Activated naive CD4-positive, alpha-beta T cell treated with anti-CD3 and anti-CD28 coated beads, Interleukin-2, amount 10 ng/mL, durations not matched to agents 7 days and 5 days (primary cell): ENCODE results near the gene GXYLT2.

Source experiments
- CTCF ChIA-PET: fragments of 350-600 bp; sonication (Branson Sonifier 250); formaldehyde crosslinking; loops from one replicate; lab custom pipeline; 2021; ENCODE audit warnings: antibody characterized with exemption; lab: Charles Lee
- DNase-seq: peaks from one replicate; pipeline ENCODE4 v3.0.0-alpha.2; 2020
- H3K27ac Mint-ChIP-seq: one replicate; pipeline ENCODE4 v1.8.0; 2021; ENCODE audit warnings: mild to moderate bottlenecking, moderate library complexity, mixed read lengths
- H3K27me3 Mint-ChIP-seq: one replicate; pipeline ENCODE4 v1.8.0; 2021; ENCODE audit warnings: mild to moderate bottlenecking, mixed read lengths
- H3K36me3 Mint-ChIP-seq: one replicate; pipeline ENCODE4 v1.8.0; 2021; ENCODE audit warnings: mixed read lengths
- H3K4me1 Mint-ChIP-seq: one replicate; pipeline ENCODE4 v1.8.0; 2021; ENCODE audit warnings: mixed read lengths
- H3K4me3 Mint-ChIP-seq: one replicate; pipeline ENCODE4 v1.8.0; 2021; ENCODE audit warnings: mild to moderate bottlenecking, moderate library complexity, mixed read lengths
- H3K9me3 Mint-ChIP-seq: one replicate; pipeline ENCODE4 v1.8.0; 2021; ENCODE audit warnings: mixed read lengths

Gene GXYLT2

DNA sequence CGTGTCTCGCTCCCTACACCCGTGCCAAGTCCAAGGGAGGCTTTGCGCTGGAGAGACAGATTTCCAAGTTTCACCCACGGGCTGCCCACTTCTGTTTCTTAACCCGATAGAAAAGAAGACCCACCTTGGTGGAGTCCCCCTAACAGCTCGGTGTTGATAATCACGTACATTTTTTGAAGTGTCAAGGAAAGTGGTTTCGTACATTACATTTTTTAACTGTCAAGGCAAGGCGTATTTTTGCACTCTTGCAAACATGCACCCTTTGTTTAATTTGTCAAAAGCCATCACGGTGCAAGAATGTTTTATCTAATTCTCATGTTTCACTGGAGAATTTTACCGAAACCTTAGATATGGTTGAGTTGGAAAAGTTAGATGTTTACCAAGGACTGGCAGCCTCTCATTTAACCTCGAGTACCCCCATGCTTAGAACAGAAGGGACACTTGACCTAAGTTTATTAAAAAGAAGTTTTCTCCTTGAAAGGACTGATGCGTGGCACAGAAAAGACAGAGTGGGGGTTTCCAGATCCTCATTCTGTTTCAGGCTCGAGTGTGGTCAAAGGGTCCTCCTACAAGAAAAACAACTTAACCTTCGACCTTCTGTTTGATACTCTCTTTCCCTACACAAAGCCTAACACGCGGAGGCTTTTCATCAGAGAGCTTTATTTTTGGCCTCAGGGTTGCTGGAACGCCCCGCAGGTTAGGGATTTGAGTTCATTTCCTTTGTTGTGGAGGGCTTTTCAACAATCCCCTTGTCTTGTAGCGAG is 882 bp downstream of the GXYLT2 start:
- Mint-ChIP-seq H3K4me3 (peak overlapping the region; percentile 17), H3K9me3 (no peaks in the 10 kb centered on the region), H3K27me3 (peaks cover 78% of the 10 kb centered on the region), H3K4me1 (peaks cover 10% of the 10 kb centered on the region), H3K27ac (no peak overlapping the region), H3K36me3 (no peaks in the 10 kb centered on the region)
- DNase-seq = peak; percentile 22
- CTCF ChIA-PET = interaction anchor here (1.3 kb wide), 1 partner anchor 38 kb away, joined by 7 read pairs; no protein-coding TSS in a partner anchor

DNA sequence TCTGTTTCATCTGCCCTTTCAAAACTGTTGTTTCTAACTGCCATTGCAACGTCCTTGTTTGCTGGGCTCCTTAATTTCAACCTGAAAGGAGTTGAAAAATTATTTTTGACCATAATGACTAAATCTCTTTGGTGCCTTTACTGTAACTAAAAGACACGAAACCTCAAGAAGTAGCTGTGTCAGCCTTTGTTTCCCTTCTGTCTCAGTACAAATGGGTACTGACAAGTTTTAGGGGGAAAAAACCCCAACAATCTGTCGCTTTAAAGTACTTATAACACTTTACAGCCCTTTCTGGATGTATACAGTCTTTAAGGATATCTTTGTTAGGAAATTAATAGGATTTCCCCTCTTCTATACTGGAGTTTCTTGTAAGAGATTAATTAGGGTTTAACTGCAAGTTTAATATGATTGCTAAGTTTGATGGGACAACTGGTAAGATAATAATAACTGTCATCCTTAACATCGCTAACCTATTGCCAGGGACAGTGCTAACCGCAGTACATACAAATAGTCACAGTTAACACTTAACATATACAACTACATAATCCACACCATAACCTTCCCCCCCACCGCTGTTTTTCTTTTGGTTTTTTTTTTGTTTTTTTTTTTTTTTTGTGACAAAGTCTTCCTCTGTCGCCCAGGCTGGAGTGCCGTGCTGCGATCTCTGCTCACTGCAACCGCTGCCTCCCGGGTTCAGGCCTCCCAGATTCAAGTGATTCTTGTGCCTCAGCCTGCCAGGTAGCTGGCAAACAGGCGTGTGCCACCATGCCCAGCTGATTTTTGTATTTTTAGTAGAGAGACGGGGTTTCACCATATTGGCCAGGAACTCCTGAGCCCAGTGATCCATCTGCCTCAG is 1.7 kb downstream of the GXYLT2 start:
- DNase-seq = no peak

GRCh38 chr3:72890166-72890925 is 2.5 kb downstream of the GXYLT2 start:
- no peak for DNase-seq
- Mint-ChIP-seq H3K27ac (no peak overlapping the region), H3K36me3 (no peaks in the 10 kb centered on the region), H3K27me3 (peaks cover 83% of the 10 kb centered on the region), H3K4me3 (no peak overlapping the region), H3K9me3 (no peaks in the 10 kb centered on the region), H3K4me1 (peaks cover 10% of the 10 kb centered on the region)
- CTCF ChIA-PET = interaction anchor here (1.6 kb wide), 1 partner anchor 39 kb away, joined by 4 read pairs; no protein-coding TSS in a partner anchor

More for the DNA sequence above, 1.7 kb downstream of the GXYLT2 start:
- Mint-ChIP-seq H3K36me3 (no peaks in the 10 kb centered on the region), H3K4me1 (peaks cover 10% of the 10 kb centered on the region), H3K27me3 (peaks cover 80% of the 10 kb centered on the region), H3K27ac (no peak overlapping the region), H3K4me3 (no peak overlapping the region), H3K9me3 (no peaks in the 10 kb centered on the region)
- CTCF ChIA-PET = no interaction called here

DNA sequence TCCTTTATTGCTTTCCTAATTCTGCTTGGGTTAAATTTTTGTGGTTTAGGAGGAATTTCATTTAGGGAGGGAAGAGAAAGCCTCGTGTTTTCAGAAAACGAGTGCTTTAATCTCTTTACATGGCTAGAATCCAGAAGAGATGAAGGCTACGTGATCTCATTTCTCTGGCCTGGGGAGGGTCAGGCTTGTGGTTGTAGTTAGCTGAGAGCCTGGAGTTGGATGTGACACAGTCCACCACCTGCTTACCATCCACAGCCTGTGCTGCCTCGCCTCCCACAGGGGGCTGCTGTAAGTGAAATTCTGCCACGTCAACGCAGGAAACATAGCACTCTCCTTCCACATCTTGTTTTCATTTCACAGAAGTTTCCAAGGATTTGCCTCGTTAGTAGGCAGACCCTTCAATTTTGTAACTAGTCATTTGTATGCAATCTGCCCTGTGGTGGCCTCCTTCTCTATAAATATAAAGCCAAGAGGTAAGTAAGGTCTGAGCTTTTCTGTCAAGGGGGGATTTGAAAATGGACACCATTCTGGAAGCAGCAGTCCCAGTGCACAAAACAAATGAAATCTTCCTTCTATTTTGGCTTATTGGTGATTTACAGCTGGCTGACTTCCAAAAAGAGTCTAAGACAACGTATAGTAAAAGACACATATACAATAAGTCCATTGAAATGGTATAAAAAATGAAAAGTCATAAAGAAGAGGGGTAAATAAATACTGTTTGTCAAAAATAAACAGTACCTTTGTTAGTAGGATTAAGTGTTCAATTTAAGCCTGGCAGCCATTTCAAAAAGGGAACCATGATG is 3.4 kb downstream of the GXYLT2 start:
- H3K27ac Mint-ChIP-seq = no peak overlapping the region
- H3K36me3 Mint-ChIP-seq = no peaks in the 10 kb centered on the region
- H3K4me1 Mint-ChIP-seq = peaks cover 10% of the 10 kb centered on the region
- peaks cover 74% of the 10 kb centered on the region for H3K27me3 Mint-ChIP-seq
- DNase-seq = no peak
- CTCF ChIA-PET = interaction anchor here (1.6 kb wide), 1 partner anchor 40 kb away, joined by 4 read pairs; no protein-coding TSS in a partner anchor
- H3K4me3 Mint-ChIP-seq = no peak overlapping the region
- no peaks in the 10 kb centered on the region for H3K9me3 Mint-ChIP-seq

- CTCF ChIA-PET = interaction anchor here (1.0 to 1.6 kb wide), 2 partner anchors 41 to 167 kb away, joined by 3 to 4 read pairs; no protein-coding TSS in a partner anchor
- H3K27ac Mint-ChIP-seq = no peak overlapping the region
- no peaks in the 10 kb centered on the region for H3K36me3 Mint-ChIP-seq
- H3K4me1 Mint-ChIP-seq = peaks cover 10% of the 10 kb centered on the region
- no peaks in the 10 kb centered on the region for H3K9me3 Mint-ChIP-seq
- H3K27me3 Mint-ChIP-seq = peaks cover 66% of the 10 kb centered on the region
- no peak overlapping the region for H3K4me3 Mint-ChIP-seq
- no peak for DNase-seq
Measured at GRCh38 chr3:72892081-72892775, 4.4 kb downstream of the GXYLT2 start.

GRCh38 chr3:72892870-72893269 is 5.0 kb downstream of the GXYLT2 start:
- no peak overlapping the region for H3K27ac Mint-ChIP-seq
- CTCF ChIA-PET = interaction anchor here (1.0 kb wide), 1 partner anchor 167 kb away, joined by 3 read pairs; no protein-coding TSS in a partner anchor
- no peaks in the 10 kb centered on the region for H3K36me3 Mint-ChIP-seq
- peaks cover 61% of the 10 kb centered on the region for H3K27me3 Mint-ChIP-seq
- H3K9me3 Mint-ChIP-seq = no peaks in the 10 kb centered on the region
- H3K4me3 Mint-ChIP-seq = no peak overlapping the region
- peaks cover 4% of the 10 kb centered on the region for H3K4me1 Mint-ChIP-seq
- no peak for DNase-seq

DNA sequence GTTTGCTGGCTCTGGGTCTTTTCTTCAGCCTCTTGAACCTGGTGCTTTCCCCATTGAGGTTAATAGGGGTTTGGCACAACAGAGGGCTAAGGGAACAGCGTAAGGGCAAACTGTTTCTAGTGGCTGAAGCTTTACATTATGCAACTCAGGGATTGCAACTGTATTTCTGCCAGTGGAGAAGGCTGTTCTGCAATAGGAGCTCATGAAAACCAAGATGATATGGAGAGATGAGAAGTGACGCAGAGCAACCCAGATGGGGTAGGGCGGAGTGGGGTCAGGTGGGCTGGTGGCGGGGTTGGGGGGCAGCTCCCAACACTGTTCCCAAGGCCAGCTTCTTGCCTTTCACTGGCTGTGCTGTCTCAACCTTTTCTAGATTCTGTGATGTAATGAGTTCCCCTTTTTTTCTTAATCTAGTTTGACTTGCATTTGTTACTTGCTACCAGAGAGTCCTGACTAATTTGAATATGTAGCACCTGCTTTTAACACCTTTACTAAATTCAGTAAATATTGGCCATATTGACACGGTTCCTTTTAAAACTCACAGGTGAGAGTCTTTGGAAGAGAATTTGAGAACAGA is 7.2 kb downstream of the GXYLT2 start:
- H3K27me3 Mint-ChIP-seq = peaks cover 47% of the 10 kb centered on the region
- no peak for DNase-seq
- H3K9me3 Mint-ChIP-seq = no peaks in the 10 kb centered on the region
- no peaks in the 10 kb centered on the region for H3K36me3 Mint-ChIP-seq
- CTCF ChIA-PET = no interaction called here
- H3K4me3 Mint-ChIP-seq = no peak overlapping the region
- no peaks in the 10 kb centered on the region for H3K4me1 Mint-ChIP-seq
- H3K27ac Mint-ChIP-seq = no peak overlapping the region

- no peak overlapping the region for H3K27ac Mint-ChIP-seq
- H3K4me1 Mint-ChIP-seq = no peaks in the 10 kb centered on the region
- no peaks in the 10 kb centered on the region for H3K36me3 Mint-ChIP-seq
- peaks cover 26% of the 10 kb centered on the region for H3K27me3 Mint-ChIP-seq
- no peak overlapping the region for H3K4me3 Mint-ChIP-seq
- CTCF ChIA-PET = interaction anchor here (1.0 kb wide), 1 partner anchor 606 kb away, joined by 3 read pairs; no protein-coding TSS in a partner anchor
- no peaks in the 10 kb centered on the region for H3K9me3 Mint-ChIP-seq
- no peak for DNase-seq
Measured at GRCh38 chr3:72896996-72897757, 9.3 kb downstream of the GXYLT2 start.

DNA sequence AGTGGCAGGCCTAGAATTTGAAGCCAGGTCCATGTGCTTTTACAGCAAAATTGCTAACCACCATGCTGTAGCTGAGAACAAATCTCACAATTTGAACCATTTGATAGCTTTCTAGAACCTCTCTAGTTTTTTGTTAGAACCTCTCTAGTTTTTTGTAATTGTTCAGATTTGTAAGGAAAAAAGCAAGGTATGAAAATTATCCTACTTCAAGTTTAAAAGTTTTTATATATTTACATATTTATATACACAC is 9.8 kb downstream of the GXYLT2 start:
- Mint-ChIP-seq H3K36me3 (no peaks in the 10 kb centered on the region), H3K9me3 (no peaks in the 10 kb centered on the region), H3K27me3 (peaks cover 22% of the 10 kb centered on the region), H3K27ac (no peak overlapping the region), H3K4me3 (no peak overlapping the region), H3K4me1 (no peaks in the 10 kb centered on the region)
- DNase-seq = no peak
- CTCF ChIA-PET = interaction anchor here (1.0 kb wide), 1 partner anchor 605 kb away, joined by 3 read pairs; no protein-coding TSS in a partner anchor

DNA sequence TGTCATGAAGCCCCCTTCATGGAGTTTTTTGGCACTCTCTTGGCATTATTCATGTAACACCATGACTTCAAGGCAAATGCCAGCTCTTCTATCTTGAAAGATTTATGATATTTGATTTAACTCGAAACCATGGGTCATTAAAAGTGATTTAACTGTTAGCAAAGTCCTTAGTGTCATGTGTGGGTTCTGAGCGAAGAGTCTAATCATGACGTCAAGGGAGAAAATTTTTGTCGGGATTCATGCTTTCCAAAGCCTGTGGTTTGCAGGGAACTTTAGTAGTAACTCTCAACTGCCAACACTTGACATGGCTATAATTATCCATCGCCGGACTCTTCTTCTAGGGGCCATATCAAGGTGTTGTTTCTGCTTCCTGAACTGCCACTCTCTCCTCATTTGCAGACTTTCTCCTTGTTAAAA is 11.5 kb downstream of the GXYLT2 start:
- no peak for DNase-seq
- H3K4me1 Mint-ChIP-seq = no peaks in the 10 kb centered on the region
- no peaks in the 10 kb centered on the region for H3K36me3 Mint-ChIP-seq
- H3K4me3 Mint-ChIP-seq = no peak overlapping the region
- CTCF ChIA-PET = no interaction called here
- no peak overlapping the region for H3K27ac Mint-ChIP-seq
- H3K9me3 Mint-ChIP-seq = no peaks in the 10 kb centered on the region
- H3K27me3 Mint-ChIP-seq = peaks cover 19% of the 10 kb centered on the region

DNA sequence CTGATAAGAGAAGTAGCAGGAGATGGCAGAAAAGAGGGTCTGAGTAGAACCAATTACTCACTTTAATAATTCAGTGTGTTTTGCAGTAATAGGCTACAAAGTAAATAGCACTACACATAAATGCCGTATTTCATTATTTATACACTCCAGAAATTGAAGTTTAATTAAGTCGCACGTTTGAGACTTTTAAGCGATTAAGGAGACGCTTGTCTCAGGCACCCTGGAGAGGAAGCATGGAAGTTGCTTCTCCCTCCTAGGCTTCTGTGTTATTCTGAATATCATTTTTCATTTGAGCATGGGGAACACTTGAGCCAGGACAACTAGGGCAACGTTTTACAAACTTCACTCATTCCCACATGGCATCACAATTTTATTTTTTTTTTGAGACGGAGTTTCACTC is 12.2 kb downstream of the GXYLT2 start:
- Mint-ChIP-seq H3K27me3 (peaks cover 12% of the 10 kb centered on the region), H3K4me3 (no peak overlapping the region), H3K9me3 (no peaks in the 10 kb centered on the region), H3K27ac (no peak overlapping the region), H3K4me1 (no peaks in the 10 kb centered on the region), H3K36me3 (no peaks in the 10 kb centered on the region)
- no peak for DNase-seq
- CTCF ChIA-PET = interaction anchor here (0.6 kb wide), 1 partner anchor 19 kb away, joined by 3 read pairs; no protein-coding TSS in a partner anchor

DNA sequence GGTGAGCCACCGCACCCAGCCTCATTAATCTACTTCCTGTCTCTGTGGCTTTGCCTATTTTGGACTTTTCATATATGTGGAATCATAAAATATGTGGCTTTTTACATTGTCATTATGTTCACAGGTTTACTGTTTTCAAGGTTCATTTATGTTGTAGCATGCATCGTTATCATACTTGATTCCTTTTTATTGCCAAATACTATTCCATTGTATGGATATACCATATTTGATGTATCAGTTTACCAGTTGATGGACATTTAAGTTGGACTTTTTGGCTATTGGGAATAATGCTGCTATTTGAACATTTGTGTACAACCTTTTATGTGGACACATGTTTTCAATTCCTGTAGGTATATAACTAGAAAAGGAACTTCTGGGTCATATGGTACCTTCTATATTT is 14.0 kb downstream of the GXYLT2 start:
- Mint-ChIP-seq H3K4me1 (no peaks in the 10 kb centered on the region), H3K27ac (no peak overlapping the region), H3K4me3 (no peak overlapping the region), H3K9me3 (no peaks in the 10 kb centered on the region), H3K36me3 (no peaks in the 10 kb centered on the region), H3K27me3 (peaks cover 11% of the 10 kb centered on the region)
- no peak for DNase-seq
- CTCF ChIA-PET = no interaction called here
